Muscle of leg (tissue), 11 donors: Measurements from ENCODE around the gene JMJD4. TPM values are rescaled to one million over a fixed set of nuclear protein-coding genes. Genes with fewer than 3 reads are reported as not detected.

ENCODE experiments used
- DNase-seq: peaks from one replicate; pipeline ENCODE4 v3.0.0; 2013
- H3K27ac ChIP-seq: one replicate; pipeline ENCODE4 v1.5.1; 2013; ENCODE audit warnings: mild to moderate bottlenecking, low read length, control low read depth
- H3K27me3 ChIP-seq: one replicate; pipeline ENCODE4 v1.6.1; 2013; ENCODE audit warnings: low read length; ENCODE audit not compliant: control insufficient read depth, insufficient read depth
- H3K36me3 ChIP-seq: one replicate; pipeline ENCODE4 v1.6.1; 2013; ENCODE audit warnings: low read length; ENCODE audit not compliant: control insufficient read depth, insufficient read depth
- H3K4me1 ChIP-seq: one replicate; pipeline ENCODE4 v1.6.1; 2013; ENCODE audit warnings: low read length; ENCODE audit not compliant: control insufficient read depth, insufficient read depth
- H3K4me3 ChIP-seq: one replicate; pipeline ENCODE4 v1.5.1; 2013; ENCODE audit warnings: low read length, control low read depth
- H3K9me3 ChIP-seq: replicated peaks from 2 replicates; pipeline ENCODE4 v1.6.1; 2013; ENCODE audit warnings: low read depth, low read length; ENCODE audit not compliant: control insufficient read depth
- WGBS: methylation state at CpG from one replicate; pipeline ENCODE4 v1.1.5; 2013; ENCODE audit warnings: missing lambda C conversion rate; ENCODE audit not compliant: insufficient coverage; 5-methylcytosine and 5-hydroxymethylcytosine counted together
- polyA plus RNA-seq, 8 donors: library from polyadenylated mRNA; unstranded; fragments of 120-200 nt; gene quantifications; one replicate each; pipeline versions ENCODE4 v1.2.1 to v1.2.3, GENCODE V29; 2013; ENCODE audit warnings: inconsistent platforms in 1 of 8, low replicate concordance in 1 of 8; ENCODE audit not compliant: insufficient read length in 8 of 8, insufficient read depth in 1 of 8
- total RNA-seq: library from RNA; stranded (reverse); fragments of 120-200 nt; gene quantifications from one replicate; pipeline ENCODE4 v1.2.4, GENCODE V29; 2013

Gene JMJD4
- total and polyA plus RNA-seq, 9 donors, result 16.2 to 20.6 (median 19.3) TPM

GRCh38 chr1:227742738-227743715, 7.9 kb upstream of the JMJD4 start:
- no peak overlapping the region for H3K4me3 ChIP-seq
- H3K36me3 ChIP-seq, result peaks cover 12% of the 10 kb centered on the region
- DNase-seq, result no peak
- H3K4me1 ChIP-seq, result no peaks in the 10 kb centered on the region
- 93% methylated on average over 11 of the region's 18 CpGs for WGBS
- H3K9me3 ChIP-seq, result no peaks in the 10 kb centered on the region
- H3K27ac ChIP-seq, result no peak overlapping the region
- H3K27me3 ChIP-seq, result no peaks in the 10 kb centered on the region

- Histone ChIP-seq H3K4me3 (no peak overlapping the region), H3K9me3 (no peaks in the 10 kb centered on the region), H3K27me3 (no peaks in the 10 kb centered on the region), H3K36me3 (peaks cover 5% of the 10 kb centered on the region), H3K4me1 (peaks cover 4% of the 10 kb centered on the region), H3K27ac (no peak overlapping the region)
- WGBS, result 83% methylated on average over 12 of the region's 17 CpGs
- DNase-seq, result no peak
Observed at GRCh38 chr1:227741166-227741870, 6.2 kb upstream of the JMJD4 start.

- Histone ChIP-seq H3K4me3 (no peak overlapping the region), H3K9me3 (no peaks in the 10 kb centered on the region), H3K27ac (no peak overlapping the region), H3K4me1 (peaks cover 11% of the 10 kb centered on the region), H3K36me3 (peaks cover 5% of the 10 kb centered on the region), H3K27me3 (no peaks in the 10 kb centered on the region)
- DNase-seq, result no peak
- WGBS, result 79% methylated on average over 3 of the region's 3 CpGs
Observed at GRCh38 chr1:227740401-227740960, 5.4 kb upstream of the JMJD4 start.

- Histone ChIP-seq H3K27me3 (no peaks in the 10 kb centered on the region), H3K4me1 (peaks cover 11% of the 10 kb centered on the region), H3K4me3 (no peak overlapping the region), H3K9me3 (no peaks in the 10 kb centered on the region), H3K36me3 (peaks cover 5% of the 10 kb centered on the region), H3K27ac (no peak overlapping the region)
- DNase-seq, result no peak
- WGBS, result 92% methylated on average over 4 of the region's 7 CpGs
Observed at GRCh38 chr1:227739636-227740035, 4.5 kb upstream of the JMJD4 start.

GRCh38 chr1:227738820-227739219, 3.7 kb upstream of the JMJD4 start:
- Histone ChIP-seq H3K27ac (no peak overlapping the region), H3K4me1 (peaks cover 20% of the 10 kb centered on the region), H3K4me3 (no peak overlapping the region), H3K36me3 (peaks cover 7% of the 10 kb centered on the region), H3K27me3 (no peaks in the 10 kb centered on the region), H3K9me3 (no peaks in the 10 kb centered on the region)
- DNase-seq, result no peak
- WGBS, result 93% methylated on average over 6 of the region's 9 CpGs

- no peak for DNase-seq
- Histone ChIP-seq H3K27me3 (no peaks in the 10 kb centered on the region), H3K4me3 (no peak overlapping the region), H3K9me3 (no peaks in the 10 kb centered on the region), H3K27ac (no peak overlapping the region), H3K4me1 (peaks cover 29% of the 10 kb centered on the region), H3K36me3 (peaks cover 26% of the 10 kb centered on the region)
- 88% methylated on average over 8 of the region's 11 CpGs for WGBS
Observed at GRCh38 chr1:227736814-227737432, 1.8 kb upstream of the JMJD4 start.

GRCh38 chr1:227735539-227736285, 610 bp upstream of the JMJD4 start:
- H3K36me3 ChIP-seq, result peaks cover 38% of the 10 kb centered on the region
- H3K4me1 ChIP-seq, result peaks cover 38% of the 10 kb centered on the region
- H3K27ac ChIP-seq, result peak overlapping the region; percentile 69
- H3K4me3 ChIP-seq, result peak overlapping the region; percentile 88
- no peaks in the 10 kb centered on the region for H3K9me3 ChIP-seq
- H3K27me3 ChIP-seq, result no peaks in the 10 kb centered on the region
- under 1% methylated on average over 30 of the region's 31 CpGs for WGBS
- DNase-seq, result no peak

- no peaks in the 10 kb centered on the region for H3K27me3 ChIP-seq
- H3K4me3 ChIP-seq, result peak overlapping the region; percentile 88
- H3K4me1 ChIP-seq, result peaks cover 46% of the 10 kb centered on the region
- H3K36me3 ChIP-seq, result peaks cover 37% of the 10 kb centered on the region
- DNase-seq, result no peak
- peak overlapping the region; percentile 59 for H3K27ac ChIP-seq
- H3K9me3 ChIP-seq, result no peaks in the 10 kb centered on the region
- 2% methylated on average over 9 of the region's 10 CpGs for WGBS
Observed at GRCh38 chr1:227734546-227734855, 601 bp downstream of the JMJD4 start.

- no peak for DNase-seq
- no peaks in the 10 kb centered on the region for H3K27me3 ChIP-seq
- WGBS, result 72% methylated on average over 19 of the region's 24 CpGs
- H3K4me1 ChIP-seq, result peaks cover 52% of the 10 kb centered on the region
- H3K27ac ChIP-seq, result peak overlapping the region; percentile 59
- no peaks in the 10 kb centered on the region for H3K9me3 ChIP-seq
- peaks cover 37% of the 10 kb centered on the region for H3K36me3 ChIP-seq
- peak overlapping the region; percentile 88 for H3K4me3 ChIP-seq
Observed at GRCh38 chr1:227733751-227734545, 1.2 kb downstream of the JMJD4 start.
